K562 (cell line): ENCODE data around the gene GPR142.

Experiments
- LARP7 ChIP-seq: fragments of 450-650 bp; IDR thresholded peaks from 2 replicates; pipeline ENCODE4 v1.6.1; 2016
- NR2C2 ChIP-seq, 2 experiments: fragments of 200-800 bp in 1 of 2; sonication (Bioruptor generic) in 1 of 2; sonication (generic) in 1 of 2; formaldehyde crosslinking in 1 of 2; IDR thresholded peaks; 2 replicates each; pipeline versions ENCODE4 v1.6.1 to v1.8.0; 2016 to 2022; ENCODE audit warnings: mild to moderate bottlenecking in 1 of 2, missing compliant biosample characterization in 1 of 2, missing genetic modification characterization in 1 of 2, missing genetic modification reagents in 1 of 2
- POLR2B ChIP-seq: fragments of 450-650 bp; IDR thresholded peaks from 2 replicates; pipeline ENCODE4 v1.6.1; 2018; ENCODE audit warnings: low read depth; ENCODE audit not compliant: partially characterized antibody
- TF ChIP-seq, protein P1 (sequence below), 3 experiments: IDR thresholded peaks in 2 of 3; conservative IDR thresholded peaks in 1 of 3; 2 replicates each; pipeline ENCODE4 v1.5.1; 2011 to 2012; ENCODE audit warnings: low read length in 3 of 3, mild to moderate bottlenecking in 3 of 3, control low read depth in 2 of 3, improper control_type of control experiment in 1 of 3, inconsistent platforms in 1 of 3, low read depth in 1 of 3, mixed read lengths in 1 of 3, moderate library complexity in 1 of 3; ENCODE audit not compliant: insufficient read depth in 2 of 3
- TF ChIP-seq, protein P2 (sequence below): sonication (generic); formaldehyde crosslinking; IDR thresholded peaks from 2 replicates; pipeline ENCODE4 v1.8.0; 2022; ENCODE audit warnings: mild to moderate bottlenecking, missing genetic modification reagents, borderline replicate concordance
- TF ChIP-seq, protein P3 (sequence below): fragments of 250-450 bp; sonication (Bioruptor Pico); IDR thresholded peaks from 2 replicates; pipeline ENCODE4 v1.4.0; 2020; ENCODE audit warnings: mild to moderate bottlenecking, moderate library complexity, borderline replicate concordance
- TF ChIP-seq, protein P4 (sequence below): sonication (generic); formaldehyde crosslinking; IDR thresholded peaks from 2 replicates; pipeline ENCODE4 v1.8.1; 2023; ENCODE audit warnings: mild to moderate bottlenecking, missing genetic modification reagents
- TF ChIP-seq, protein P5 (sequence below), 2 experiments: fragments of 200-800 bp in 1 of 2; sonication (Bioruptor generic) in 1 of 2; sonication (generic) in 1 of 2; formaldehyde crosslinking in 1 of 2; IDR thresholded peaks in 1 of 2; conservative IDR thresholded peaks in 1 of 2; 2 replicates each; pipeline versions ENCODE4 v1.5.0 to v1.6.1; 2016 to 2020; ENCODE audit warnings: missing compliant biosample characterization in 1 of 2, missing genetic modification characterization in 1 of 2, missing genetic modification reagents in 1 of 2
- TF ChIP-seq, protein P6 (sequence below): fragments of 250-450 bp; sonication (Bioruptor Pico); IDR thresholded peaks from 2 replicates; pipeline ENCODE4 v1.5.0; 2021

DNA sequence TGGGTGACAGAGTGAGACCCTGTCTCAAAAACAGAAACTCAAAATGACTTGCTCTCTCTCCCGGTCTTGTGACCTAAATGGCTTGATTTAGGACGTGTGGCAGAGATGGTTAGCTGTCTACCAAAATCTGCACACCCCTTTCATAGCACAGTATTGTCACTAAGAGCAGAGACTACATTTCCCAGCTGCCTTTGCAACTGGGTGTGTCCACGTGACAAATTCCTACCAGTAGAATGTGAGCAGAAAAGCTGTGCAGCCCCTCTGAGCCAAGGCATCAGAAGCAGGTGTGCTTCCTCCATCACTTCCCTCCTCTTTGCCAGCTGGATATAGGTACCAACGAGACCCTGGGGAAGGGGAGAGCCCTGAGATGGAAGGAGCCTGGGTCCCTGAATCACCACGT, 25.5 kb downstream of the GPR142 start:
- TF ChIP-seq, protein P1, sequence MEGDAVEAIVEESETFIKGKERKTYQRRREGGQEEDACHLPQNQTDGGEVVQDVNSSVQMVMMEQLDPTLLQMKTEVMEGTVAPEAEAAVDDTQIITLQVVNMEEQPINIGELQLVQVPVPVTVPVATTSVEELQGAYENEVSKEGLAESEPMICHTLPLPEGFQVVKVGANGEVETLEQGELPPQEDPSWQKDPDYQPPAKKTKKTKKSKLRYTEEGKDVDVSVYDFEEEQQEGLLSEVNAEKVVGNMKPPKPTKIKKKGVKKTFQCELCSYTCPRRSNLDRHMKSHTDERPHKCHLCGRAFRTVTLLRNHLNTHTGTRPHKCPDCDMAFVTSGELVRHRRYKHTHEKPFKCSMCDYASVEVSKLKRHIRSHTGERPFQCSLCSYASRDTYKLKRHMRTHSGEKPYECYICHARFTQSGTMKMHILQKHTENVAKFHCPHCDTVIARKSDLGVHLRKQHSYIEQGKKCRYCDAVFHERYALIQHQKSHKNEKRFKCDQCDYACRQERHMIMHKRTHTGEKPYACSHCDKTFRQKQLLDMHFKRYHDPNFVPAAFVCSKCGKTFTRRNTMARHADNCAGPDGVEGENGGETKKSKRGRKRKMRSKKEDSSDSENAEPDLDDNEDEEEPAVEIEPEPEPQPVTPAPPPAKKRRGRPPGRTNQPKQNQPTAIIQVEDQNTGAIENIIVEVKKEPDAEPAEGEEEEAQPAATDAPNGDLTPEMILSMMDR (IDR thresholded peaks at IDR 0.05 in 2 of 3, conservative IDR thresholded peaks at IDR 0.05 in 1 of 3; ENCODE audit: insufficient read depth in 2 of 3, low read depth in 1 of 3, low read length in 3 of 3), result no peak
- TF ChIP-seq, protein P2, sequence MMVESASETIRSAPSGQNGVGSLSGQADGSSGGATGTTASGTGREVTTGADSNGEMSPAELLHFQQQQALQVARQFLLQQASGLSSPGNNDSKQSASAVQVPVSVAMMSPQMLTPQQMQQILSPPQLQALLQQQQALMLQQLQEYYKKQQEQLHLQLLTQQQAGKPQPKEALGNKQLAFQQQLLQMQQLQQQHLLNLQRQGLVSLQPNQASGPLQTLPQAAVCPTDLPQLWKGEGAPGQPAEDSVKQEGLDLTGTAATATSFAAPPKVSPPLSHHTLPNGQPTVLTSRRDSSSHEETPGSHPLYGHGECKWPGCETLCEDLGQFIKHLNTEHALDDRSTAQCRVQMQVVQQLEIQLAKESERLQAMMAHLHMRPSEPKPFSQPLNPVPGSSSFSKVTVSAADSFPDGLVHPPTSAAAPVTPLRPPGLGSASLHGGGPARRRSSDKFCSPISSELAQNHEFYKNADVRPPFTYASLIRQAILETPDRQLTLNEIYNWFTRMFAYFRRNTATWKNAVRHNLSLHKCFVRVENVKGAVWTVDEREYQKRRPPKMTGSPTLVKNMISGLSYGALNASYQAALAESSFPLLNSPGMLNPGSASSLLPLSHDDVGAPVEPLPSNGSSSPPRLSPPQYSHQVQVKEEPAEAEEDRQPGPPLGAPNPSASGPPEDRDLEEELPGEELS (CRISPR knock-in tag), result no peak
- TF ChIP-seq, protein P3, sequence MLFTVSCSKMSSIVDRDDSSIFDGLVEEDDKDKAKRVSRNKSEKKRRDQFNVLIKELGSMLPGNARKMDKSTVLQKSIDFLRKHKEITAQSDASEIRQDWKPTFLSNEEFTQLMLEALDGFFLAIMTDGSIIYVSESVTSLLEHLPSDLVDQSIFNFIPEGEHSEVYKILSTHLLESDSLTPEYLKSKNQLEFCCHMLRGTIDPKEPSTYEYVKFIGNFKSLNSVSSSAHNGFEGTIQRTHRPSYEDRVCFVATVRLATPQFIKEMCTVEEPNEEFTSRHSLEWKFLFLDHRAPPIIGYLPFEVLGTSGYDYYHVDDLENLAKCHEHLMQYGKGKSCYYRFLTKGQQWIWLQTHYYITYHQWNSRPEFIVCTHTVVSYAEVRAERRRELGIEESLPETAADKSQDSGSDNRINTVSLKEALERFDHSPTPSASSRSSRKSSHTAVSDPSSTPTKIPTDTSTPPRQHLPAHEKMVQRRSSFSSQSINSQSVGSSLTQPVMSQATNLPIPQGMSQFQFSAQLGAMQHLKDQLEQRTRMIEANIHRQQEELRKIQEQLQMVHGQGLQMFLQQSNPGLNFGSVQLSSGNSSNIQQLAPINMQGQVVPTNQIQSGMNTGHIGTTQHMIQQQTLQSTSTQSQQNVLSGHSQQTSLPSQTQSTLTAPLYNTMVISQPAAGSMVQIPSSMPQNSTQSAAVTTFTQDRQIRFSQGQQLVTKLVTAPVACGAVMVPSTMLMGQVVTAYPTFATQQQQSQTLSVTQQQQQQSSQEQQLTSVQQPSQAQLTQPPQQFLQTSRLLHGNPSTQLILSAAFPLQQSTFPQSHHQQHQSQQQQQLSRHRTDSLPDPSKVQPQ, result no peak
- TF ChIP-seq, protein P4, sequence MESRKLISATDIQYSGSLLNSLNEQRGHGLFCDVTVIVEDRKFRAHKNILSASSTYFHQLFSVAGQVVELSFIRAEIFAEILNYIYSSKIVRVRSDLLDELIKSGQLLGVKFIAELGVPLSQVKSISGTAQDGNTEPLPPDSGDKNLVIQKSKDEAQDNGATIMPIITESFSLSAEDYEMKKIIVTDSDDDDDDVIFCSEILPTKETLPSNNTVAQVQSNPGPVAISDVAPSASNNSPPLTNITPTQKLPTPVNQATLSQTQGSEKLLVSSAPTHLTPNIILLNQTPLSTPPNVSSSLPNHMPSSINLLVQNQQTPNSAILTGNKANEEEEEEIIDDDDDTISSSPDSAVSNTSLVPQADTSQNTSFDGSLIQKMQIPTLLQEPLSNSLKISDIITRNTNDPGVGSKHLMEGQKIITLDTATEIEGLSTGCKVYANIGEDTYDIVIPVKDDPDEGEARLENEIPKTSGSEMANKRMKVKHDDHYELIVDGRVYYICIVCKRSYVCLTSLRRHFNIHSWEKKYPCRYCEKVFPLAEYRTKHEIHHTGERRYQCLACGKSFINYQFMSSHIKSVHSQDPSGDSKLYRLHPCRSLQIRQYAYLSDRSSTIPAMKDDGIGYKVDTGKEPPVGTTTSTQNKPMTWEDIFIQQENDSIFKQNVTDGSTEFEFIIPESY (CRISPR knock-in tag), result no peak
- TF ChIP-seq POLR2B, result no peak
- no peak for TF ChIP-seq NR2C2 (CRISPR knock-in tag; IDR thresholded peaks at IDR 0.05)
- TF ChIP-seq NR2C2 (tag; IDR thresholded peaks at IDR 0.05), result no peak
- TF ChIP-seq, protein P5, sequence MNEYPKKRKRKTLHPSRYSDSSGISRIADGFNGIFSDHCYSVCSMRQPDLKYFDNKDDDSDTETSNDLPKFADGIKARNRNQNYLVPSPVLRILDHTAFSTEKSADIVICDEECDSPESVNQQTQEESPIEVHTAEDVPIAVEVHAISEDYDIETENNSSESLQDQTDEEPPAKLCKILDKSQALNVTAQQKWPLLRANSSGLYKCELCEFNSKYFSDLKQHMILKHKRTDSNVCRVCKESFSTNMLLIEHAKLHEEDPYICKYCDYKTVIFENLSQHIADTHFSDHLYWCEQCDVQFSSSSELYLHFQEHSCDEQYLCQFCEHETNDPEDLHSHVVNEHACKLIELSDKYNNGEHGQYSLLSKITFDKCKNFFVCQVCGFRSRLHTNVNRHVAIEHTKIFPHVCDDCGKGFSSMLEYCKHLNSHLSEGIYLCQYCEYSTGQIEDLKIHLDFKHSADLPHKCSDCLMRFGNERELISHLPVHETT (CRISPR knock-in tag; conservative IDR thresholded peaks at IDR 0.05 in 1 of 2, IDR thresholded peaks at IDR 0.05 in 1 of 2), result no peak
- TF ChIP-seq, protein P6, sequence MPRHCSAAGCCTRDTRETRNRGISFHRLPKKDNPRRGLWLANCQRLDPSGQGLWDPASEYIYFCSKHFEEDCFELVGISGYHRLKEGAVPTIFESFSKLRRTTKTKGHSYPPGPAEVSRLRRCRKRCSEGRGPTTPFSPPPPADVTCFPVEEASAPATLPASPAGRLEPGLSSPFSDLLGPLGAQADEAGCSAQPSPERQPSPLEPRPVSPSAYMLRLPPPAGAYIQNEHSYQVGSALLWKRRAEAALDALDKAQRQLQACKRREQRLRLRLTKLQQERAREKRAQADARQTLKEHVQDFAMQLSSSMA (CRISPR knock-in tag), result no peak
- no peak for TF ChIP-seq LARP7
